Fibroblast of lung (primary cell): ENCODE data around the gene C9orf50. TPM values are rescaled to one million over a fixed set of nuclear protein-coding genes. Genes with fewer than 3 reads are reported as not detected.

ENCODE experiments used
- DNase-seq, 2 donors: peaks; one replicate each; pipeline versions ENCODE4 v3.0.0 to v3.0.0-alpha.2; 2010; ENCODE audit warnings: low read depth in 2 of 2
- H2AFZ ChIP-seq: 2 replicates; pipeline ENCODE4 v1.5.1; 2012; ENCODE audit warnings: low read length, control low read depth, inconsistent platforms
- H3K27ac ChIP-seq: 2 replicates; pipeline ENCODE4 v1.5.1; 2011; ENCODE audit warnings: low read length, control low read depth; ENCODE audit not compliant: insufficient read depth
- H3K27me3 ChIP-seq: 2 replicates; pipeline ENCODE4 v1.5.1; 2011; ENCODE audit warnings: mild to moderate bottlenecking, low read length; ENCODE audit not compliant: control insufficient read depth, insufficient read depth
- H3K36me3 ChIP-seq: 2 replicates; pipeline ENCODE4 v1.5.1; 2011; ENCODE audit warnings: low read length; ENCODE audit not compliant: control insufficient read depth, insufficient read depth
- H3K4me1 ChIP-seq: 2 replicates; pipeline ENCODE4 v1.5.1; 2011; ENCODE audit warnings: low read length; ENCODE audit not compliant: control insufficient read depth, insufficient read depth; ENCODE audit errors: extremely low read depth
- H3K4me2 ChIP-seq: 2 replicates; pipeline ENCODE4 v1.5.1; 2011; ENCODE audit warnings: low read length, control low read depth; ENCODE audit not compliant: insufficient read depth; ENCODE audit errors: extremely low read depth
- H3K4me3 ChIP-seq, 4 experiments: fragments of 200-600 bp in 1 of 4; sonication (generic) in 1 of 4; replicated peaks in 1 of 4; 2 replicates each; pipeline ENCODE4 v1.5.1; 2011 to 2016; ENCODE audit warnings: low read length in 4 of 4, low read depth in 3 of 4, mild to moderate bottlenecking in 3 of 4, control low read depth in 2 of 4, inconsistent platforms in 1 of 4, mixed read lengths in 1 of 4; ENCODE audit not compliant: insufficient read depth in 1 of 4; ENCODE audit errors: control extremely low read depth in 1 of 4
- H3K79me2 ChIP-seq: 2 replicates; pipeline ENCODE4 v1.5.1; 2012; ENCODE audit warnings: mild to moderate bottlenecking, low read length, inconsistent platforms; ENCODE audit not compliant: control insufficient read depth, insufficient read depth
- H3K9ac ChIP-seq: 2 replicates; pipeline ENCODE4 v1.5.1; 2011; ENCODE audit warnings: mild to moderate bottlenecking, low read length, control low read depth; ENCODE audit not compliant: insufficient read depth
- H3K9me3 ChIP-seq: 2 replicates; pipeline ENCODE4 v1.5.1; 2012; ENCODE audit warnings: low read depth, low read length; ENCODE audit not compliant: control insufficient read depth, insufficient read depth
- H4K20me1 ChIP-seq: 2 replicates; pipeline ENCODE4 v1.5.1; 2011; ENCODE audit warnings: low read length; ENCODE audit not compliant: control insufficient read depth, insufficient read depth; ENCODE audit errors: extremely low read depth
- CTCF ChIP-seq, 2 donors: IDR thresholded peaks in 1 of 2; conservative IDR thresholded peaks in 1 of 2; 1 replicate in 1 of 2; 2 replicates in 1 of 2; pipeline ENCODE4 v1.5.1; 2011 to 2012; ENCODE audit warnings: low read length in 2 of 2, control low read depth in 1 of 2, inconsistent platforms in 1 of 2, low read depth in 1 of 2, mild to moderate bottlenecking in 1 of 2
- EZH2 ChIP-seq: IDR thresholded peaks from 2 replicates; pipeline ENCODE4 v1.5.1; 2012; ENCODE audit warnings: low read length, control low read depth, mild to moderate bottlenecking; ENCODE audit errors: missing control alignments
- polyA plus RNA-seq, 2 donors: library from polyadenylated mRNA; depleted of rRNA in 1 of 2; stranded (reverse) in 1 of 2; unstranded in 1 of 2; fragments of >200 nt; gene quantifications; 2 replicates each; pipeline ENCODE4 v1.2.1, GENCODE V29; 2011 to 2012; ENCODE audit warnings: missing spikeins in 1 of 2
- total RNA-seq: library from RNA; depleted of rRNA; stranded (reverse); fragments of >200 nt; gene quantifications from 2 replicates; pipeline ENCODE4 v1.2.1, GENCODE V29; 2014

Gene C9orf50
- total and polyA plus RNA-seq, 2 donors (not counting 1 experiment from before 2014, with no cell fraction given): 0.16 to 0.17 TPM

DNA sequence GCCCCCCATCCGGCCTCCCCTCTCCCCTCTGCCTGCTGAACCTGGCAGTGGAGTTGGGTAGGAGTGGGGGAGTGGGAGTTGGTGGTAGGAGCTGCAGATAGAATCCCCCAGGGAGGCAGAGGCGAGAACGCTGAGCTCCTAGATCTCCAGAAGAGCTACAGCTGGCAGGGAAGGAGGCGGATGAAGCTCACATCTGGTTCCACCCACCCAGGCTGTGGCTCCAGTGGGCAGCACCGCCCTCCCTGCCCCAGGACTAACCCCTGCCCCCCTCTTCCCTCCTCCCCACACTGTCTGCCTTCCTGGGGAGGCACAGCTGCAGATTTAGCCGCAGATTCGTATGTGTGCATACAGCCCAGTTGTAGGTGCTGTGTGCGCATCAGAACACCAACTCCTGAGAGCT is 34.2 kb downstream of the C9orf50 start:
- Histone ChIP-seq H3K9me3 (no peaks in the 10 kb centered on the region), H4K20me1 (no peaks in the 10 kb centered on the region), H3K4me3 (no peak overlapping the region), H3K4me2 (no peak overlapping the region), H3K9ac (no peak overlapping the region), H3K79me2 (no peaks in the 10 kb centered on the region), H3K4me1 (peaks cover 2% of the 10 kb centered on the region), H3K27ac (no peak overlapping the region), H3K27me3 (no peaks in the 10 kb centered on the region), H3K36me3 (no peaks in the 10 kb centered on the region), H2AFZ (no peak overlapping the region)
- TF ChIP-seq CTCF (conservative IDR thresholded peaks at IDR 0.05 in 1 of 2, IDR thresholded peaks at IDR 0.05 in 1 of 2; ENCODE audit: low read depth in 1 of 2, low read length in 2 of 2) (no peak), EZH2 (no peak)
- peak in 1 of 2 donors; percentile 66 for DNase-seq

DNA sequence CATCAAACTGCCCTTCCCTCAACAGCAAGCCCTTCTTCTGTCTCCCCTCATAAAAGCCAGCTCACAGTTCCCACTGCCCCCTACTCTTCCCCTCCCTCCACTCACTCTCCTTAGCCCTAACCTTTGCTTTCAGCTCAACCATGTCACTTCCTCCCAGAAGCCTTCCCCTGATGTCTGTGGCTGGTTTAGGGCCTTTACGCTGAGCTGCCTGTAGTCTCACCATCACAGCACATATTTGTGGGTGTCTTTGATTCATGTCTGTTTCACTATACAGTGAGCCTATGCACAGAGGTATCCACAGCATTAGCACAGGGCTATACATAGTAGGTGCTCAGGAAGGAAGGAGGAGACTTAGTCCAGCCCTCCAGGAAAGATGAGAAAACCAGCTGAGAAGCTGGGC is 34.7 kb downstream of the C9orf50 start:
- Histone ChIP-seq H3K27ac (no peak overlapping the region), H4K20me1 (no peaks in the 10 kb centered on the region), H3K9ac (no peak overlapping the region), H3K4me2 (no peak overlapping the region), H2AFZ (no peak overlapping the region), H3K27me3 (no peaks in the 10 kb centered on the region), H3K36me3 (no peaks in the 10 kb centered on the region), H3K4me3 (no peak overlapping the region), H3K79me2 (no peaks in the 10 kb centered on the region), H3K9me3 (no peaks in the 10 kb centered on the region), H3K4me1 (peaks cover 2% of the 10 kb centered on the region)
- no peak for TF ChIP-seq EZH2
- TF ChIP-seq CTCF (conservative IDR thresholded peaks at IDR 0.05 in 1 of 2, IDR thresholded peaks at IDR 0.05 in 1 of 2; ENCODE audit: low read depth in 1 of 2, low read length in 2 of 2): no peak
- no peak for DNase-seq

DNA sequence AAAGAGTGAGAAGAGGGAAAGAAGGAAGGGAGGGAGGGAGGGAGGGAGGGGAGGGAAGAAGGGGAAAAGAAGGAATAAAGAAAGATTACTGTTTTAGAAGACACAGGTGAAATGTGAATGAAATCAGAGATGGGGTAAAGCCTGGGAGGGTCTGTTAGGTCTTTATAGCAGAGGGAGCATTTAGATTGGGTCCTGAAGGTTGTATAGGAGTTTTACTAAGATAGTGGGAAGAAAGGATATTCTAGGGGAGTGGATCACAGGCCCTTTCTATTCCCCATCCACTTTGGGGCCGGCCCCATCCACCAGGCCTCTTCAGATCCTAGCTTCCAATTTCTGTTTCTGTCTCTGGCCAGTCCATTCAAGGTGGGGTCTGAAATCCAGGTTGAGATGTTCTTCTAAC is 35.5 kb downstream of the C9orf50 start:
- H3K9me3 ChIP-seq: no peaks in the 10 kb centered on the region
- H3K79me2 ChIP-seq: no peaks in the 10 kb centered on the region
- H3K36me3 ChIP-seq: no peaks in the 10 kb centered on the region
- H3K4me1 ChIP-seq: peaks cover 2% of the 10 kb centered on the region
- DNase-seq: no peak
- no peak overlapping the region for H3K9ac ChIP-seq
- H4K20me1 ChIP-seq: no peaks in the 10 kb centered on the region
- TF ChIP-seq EZH2 (no peak), CTCF (conservative IDR thresholded peaks at IDR 0.05 in 1 of 2, IDR thresholded peaks at IDR 0.05 in 1 of 2; ENCODE audit: low read depth in 1 of 2, low read length in 2 of 2) (no peak)
- no peak overlapping the region for H3K4me3 ChIP-seq
- H2AFZ ChIP-seq: no peak overlapping the region
- H3K4me2 ChIP-seq: no peak overlapping the region
- H3K27me3 ChIP-seq: no peaks in the 10 kb centered on the region
- no peak overlapping the region for H3K27ac ChIP-seq
